ENCODE results near the gene BRD4. TPM values are rescaled to one million over a fixed set of nuclear protein-coding genes. Genes with fewer than 3 reads are reported as not detected.

The BRD4 gene
- total RNA-seq, 2 donors from 2014 or later, result 45.6 to 76.0 TPM

DNA sequence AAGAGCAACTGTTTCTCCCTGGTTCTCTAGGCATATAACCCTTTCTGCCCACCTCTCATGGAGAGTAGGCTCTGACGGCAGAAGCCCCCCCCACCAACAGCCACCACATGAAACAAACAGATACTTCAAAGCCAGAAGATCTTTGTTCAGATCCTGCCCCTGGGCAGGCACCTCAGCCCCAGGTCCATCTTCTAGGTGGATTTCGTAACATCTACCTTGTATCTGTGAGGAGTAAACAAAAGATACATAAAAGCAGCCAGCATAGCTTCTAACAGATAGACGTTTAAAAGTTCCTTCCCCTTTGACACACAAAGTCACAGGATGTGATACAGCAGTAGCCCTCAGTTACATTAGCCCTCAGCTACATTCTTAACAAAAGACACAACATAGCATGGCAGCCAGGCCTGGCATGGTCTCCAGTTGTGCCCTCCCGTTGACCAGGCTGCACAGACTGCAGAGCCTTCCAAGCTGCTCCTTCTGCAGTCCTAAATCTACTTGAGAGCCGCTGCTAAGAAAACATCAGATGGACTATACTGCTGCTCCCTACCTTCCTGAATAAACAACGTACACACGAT is 35.4 kb downstream of the BRD4 start:
- intact Hi-C loops (cut with DNase I), result no loop called here
- Histone ChIP-seq H3K9me3 (no peaks in the 10 kb centered on the region), H3K4me3 (no peak overlapping the region), H3K36me3 (no peaks in the 10 kb centered on the region), H3K27me3 (replicated peaks; ENCODE audit: insufficient read depth) (no peaks in the 10 kb centered on the region), H3K4me1 (replicated peaks) (peaks cover 46% of the 10 kb centered on the region), H3K27ac (peak overlapping the region; percentile 36 to 40)
- 12% methylated on average over 7 of the region's 7 CpGs for WGBS
- no peak for DNase-seq (ENCODE audit: low spot score)
- TF ChIP-seq POLR2AphosphoS5 (IDR thresholded peaks at IDR 0.05), result no peak
- TF ChIP-seq, protein P1, sequence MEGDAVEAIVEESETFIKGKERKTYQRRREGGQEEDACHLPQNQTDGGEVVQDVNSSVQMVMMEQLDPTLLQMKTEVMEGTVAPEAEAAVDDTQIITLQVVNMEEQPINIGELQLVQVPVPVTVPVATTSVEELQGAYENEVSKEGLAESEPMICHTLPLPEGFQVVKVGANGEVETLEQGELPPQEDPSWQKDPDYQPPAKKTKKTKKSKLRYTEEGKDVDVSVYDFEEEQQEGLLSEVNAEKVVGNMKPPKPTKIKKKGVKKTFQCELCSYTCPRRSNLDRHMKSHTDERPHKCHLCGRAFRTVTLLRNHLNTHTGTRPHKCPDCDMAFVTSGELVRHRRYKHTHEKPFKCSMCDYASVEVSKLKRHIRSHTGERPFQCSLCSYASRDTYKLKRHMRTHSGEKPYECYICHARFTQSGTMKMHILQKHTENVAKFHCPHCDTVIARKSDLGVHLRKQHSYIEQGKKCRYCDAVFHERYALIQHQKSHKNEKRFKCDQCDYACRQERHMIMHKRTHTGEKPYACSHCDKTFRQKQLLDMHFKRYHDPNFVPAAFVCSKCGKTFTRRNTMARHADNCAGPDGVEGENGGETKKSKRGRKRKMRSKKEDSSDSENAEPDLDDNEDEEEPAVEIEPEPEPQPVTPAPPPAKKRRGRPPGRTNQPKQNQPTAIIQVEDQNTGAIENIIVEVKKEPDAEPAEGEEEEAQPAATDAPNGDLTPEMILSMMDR (IDR thresholded peaks at IDR 0.05), result no peak
- TF ChIP-seq POLR2A (IDR thresholded peaks at IDR 0.05), result no peak

DNA sequence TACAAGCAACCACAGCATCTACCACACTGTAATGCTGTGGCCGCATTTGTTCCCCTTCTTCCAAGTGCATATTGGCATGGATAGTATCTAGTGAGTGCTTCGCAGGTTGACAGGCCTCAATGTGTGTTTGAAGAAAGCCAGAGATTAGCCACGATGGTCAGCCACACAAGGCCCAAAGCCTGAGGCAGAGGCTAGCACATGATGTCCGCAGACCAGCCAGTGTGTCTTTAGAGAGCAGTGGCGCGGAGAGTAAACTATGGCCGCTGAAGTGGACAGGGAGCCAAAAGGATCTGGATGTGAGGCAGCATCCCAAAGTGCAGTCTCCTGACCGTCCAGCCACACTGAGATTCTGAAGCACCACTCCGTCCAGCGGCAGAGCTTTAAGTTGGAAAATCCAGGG is 36.0 kb downstream of the BRD4 start:
- H3K4me3 ChIP-seq, result no peak overlapping the region
- TF ChIP-seq POLR2AphosphoS5 (IDR thresholded peaks at IDR 0.05) (no peak), POLR2A (IDR thresholded peaks at IDR 0.05) (no peak)
- TF ChIP-seq, protein P1 (IDR thresholded peaks at IDR 0.05), result no peak
- intact Hi-C loops (cut with DNase I), result no loop called here

DNA sequence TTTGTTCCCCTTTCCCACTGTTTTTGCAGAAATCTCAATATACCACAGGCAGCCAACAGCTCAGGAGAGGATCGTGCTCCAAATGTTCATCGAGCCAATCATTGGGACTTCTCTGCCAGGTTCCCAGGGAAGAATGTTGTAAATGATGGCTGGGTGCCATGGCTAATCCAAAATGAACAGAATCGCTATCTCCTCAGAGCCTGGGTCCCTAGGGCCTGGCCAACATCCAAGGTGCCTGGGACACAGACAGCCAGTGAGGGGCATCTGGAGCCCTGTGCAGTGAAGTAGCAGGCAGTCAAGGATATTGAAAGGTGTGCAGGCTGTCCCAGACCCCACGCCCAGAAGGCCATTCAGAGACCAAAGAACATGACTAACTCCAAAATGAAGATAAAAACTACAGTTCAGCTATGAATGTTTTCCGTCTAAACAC is 37.8 kb downstream of the BRD4 start:
- H3K4me1 ChIP-seq (replicated peaks), result peaks cover 44% of the 10 kb centered on the region
- intact Hi-C loops (cut with DNase I), result no loop called here
- H3K27ac ChIP-seq, result no peak overlapping the region
- H3K36me3 ChIP-seq, result no peaks in the 10 kb centered on the region
- no peaks in the 10 kb centered on the region for H3K27me3 ChIP-seq (replicated peaks; ENCODE audit: insufficient read depth)
- H3K4me3 ChIP-seq, result no peak overlapping the region
- TF ChIP-seq POLR2AphosphoS5 (IDR thresholded peaks at IDR 0.05), result no peak
- TF ChIP-seq, protein P1 (IDR thresholded peaks at IDR 0.05), result no peak
- no peak for TF ChIP-seq POLR2A (IDR thresholded peaks at IDR 0.05)
- 38% methylated on average over 5 of the region's 5 CpGs for WGBS
- no peaks in the 10 kb centered on the region for H3K9me3 ChIP-seq
- DNase-seq (ENCODE audit: low spot score), result no peak

More for the DNA sequence above, 36.0 kb downstream of the BRD4 start:
- H3K27ac ChIP-seq, result peak overlapping the region; percentile 36 to 40
- no peak for DNase-seq (ENCODE audit: low spot score)
- H3K36me3 ChIP-seq, result no peaks in the 10 kb centered on the region
- no peaks in the 10 kb centered on the region for H3K9me3 ChIP-seq
- WGBS, result 57% methylated on average over 10 of the region's 10 CpGs
- peaks cover 44% of the 10 kb centered on the region for H3K4me1 ChIP-seq (replicated peaks)
- H3K27me3 ChIP-seq (replicated peaks; ENCODE audit: insufficient read depth), result no peaks in the 10 kb centered on the region

DNA sequence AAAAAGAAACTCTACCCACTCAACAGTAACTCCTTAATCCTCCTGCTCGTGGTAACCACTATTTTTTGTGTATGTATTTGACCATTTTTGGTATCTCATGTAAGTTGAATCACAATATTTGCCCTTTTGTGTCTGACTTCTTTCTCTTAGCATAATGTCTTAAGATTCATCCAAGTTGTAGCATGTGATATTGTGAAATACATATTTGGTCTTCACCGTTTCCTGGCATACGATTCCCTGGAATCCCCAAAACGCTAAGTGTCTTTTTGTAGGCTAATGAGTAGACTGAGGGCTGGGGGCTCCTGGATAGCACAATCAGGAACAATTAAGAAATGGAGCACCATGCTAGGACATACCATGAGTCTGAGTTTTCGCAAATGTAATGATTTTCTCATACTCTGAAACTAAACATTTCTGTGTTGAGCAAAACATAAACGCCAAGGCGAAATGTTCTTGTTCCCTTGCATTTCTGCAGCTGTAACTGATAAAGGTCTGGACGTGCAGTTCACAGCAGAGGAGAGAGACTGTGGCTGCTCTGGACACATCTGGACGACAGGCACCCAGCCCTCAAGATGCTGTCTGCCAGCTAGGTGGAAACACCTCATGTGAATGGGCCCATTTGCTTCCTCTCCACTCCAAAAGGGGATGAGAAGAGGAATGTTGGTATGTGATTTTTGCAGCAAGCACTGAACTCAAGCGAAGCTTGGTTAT is 38.4 kb downstream of the BRD4 start:
- H3K36me3 ChIP-seq, result no peaks in the 10 kb centered on the region
- no peak overlapping the region for H3K4me3 ChIP-seq
- TF ChIP-seq, protein P1 (IDR thresholded peaks at IDR 0.05), result no peak
- peak; percentile 19 for TF ChIP-seq POLR2AphosphoS5 (IDR thresholded peaks at IDR 0.05)
- DNase-seq (ENCODE audit: low spot score), result no peak
- H3K27ac ChIP-seq, result no peak overlapping the region
- peaks cover 47% of the 10 kb centered on the region for H3K4me1 ChIP-seq (replicated peaks)
- intact Hi-C loops (cut with DNase I), result no loop called here
- 52% methylated on average over 10 of the region's 10 CpGs for WGBS
- H3K9me3 ChIP-seq, result no peaks in the 10 kb centered on the region
- H3K27me3 ChIP-seq (replicated peaks; ENCODE audit: insufficient read depth), result no peaks in the 10 kb centered on the region

All from prostate gland (tissue), 2 donors.